H9 (cell line): ENCODE data around the gene GPC6. TPM values are rescaled to one million over a fixed set of nuclear protein-coding genes. Genes with fewer than 3 reads are reported as not detected.

Experiments used
- DNase-seq: peaks from one replicate; pipeline ENCODE4 v3.0.0-alpha.2; 2017
- H2AFZ ChIP-seq: one replicate; pipeline ENCODE4 v1.6.1; 2013; ENCODE audit warnings: mild to moderate bottlenecking, low read length, control low read depth, moderate library complexity
- H2AK5ac ChIP-seq: 2 replicates; pipeline ENCODE4 v1.6.1; 2013; ENCODE audit warnings: low read length, control low read depth, mixed read lengths; ENCODE audit not compliant: insufficient read length
- H2BK120ac ChIP-seq: one replicate; pipeline ENCODE4 v1.6.1; 2013; ENCODE audit warnings: low read depth, mild to moderate bottlenecking, low read length, control low read depth, inconsistent platforms; ENCODE audit not compliant: poor library complexity, severe bottlenecking
- H2BK12ac ChIP-seq: 2 replicates; pipeline ENCODE4 v1.6.1; 2013; ENCODE audit warnings: low read length, control low read depth, mixed read lengths, low read depth; ENCODE audit not compliant: insufficient read length
- H2BK15ac ChIP-seq: 2 replicates; pipeline ENCODE4 v1.6.1; 2013; ENCODE audit warnings: low read depth, low read length, control low read depth
- H2BK20ac ChIP-seq: one replicate; pipeline ENCODE4 v1.6.1; 2013; ENCODE audit warnings: low read depth, mild to moderate bottlenecking, low read length, control low read depth, inconsistent platforms; ENCODE audit not compliant: poor library complexity, severe bottlenecking
- H2BK5ac ChIP-seq: 2 replicates; pipeline ENCODE4 v1.6.1; 2013; ENCODE audit warnings: low read length, control low read depth, mixed read lengths; ENCODE audit not compliant: insufficient read length
- H3K14ac ChIP-seq: 2 replicates; pipeline ENCODE4 v1.6.1; 2013; ENCODE audit warnings: low read length, control low read depth; ENCODE audit not compliant: insufficient read depth
- H3K18ac ChIP-seq: 2 replicates; pipeline ENCODE4 v1.6.1; 2013; ENCODE audit warnings: low read depth, mild to moderate bottlenecking, mixed read lengths, low read length, control low read depth; ENCODE audit not compliant: insufficient read length
- H3K23ac ChIP-seq: 2 replicates; pipeline ENCODE4 v1.6.1; 2013; ENCODE audit warnings: low read length, control low read depth, mixed read lengths, low read depth; ENCODE audit not compliant: insufficient read length
- H3K23me2 ChIP-seq: 2 replicates; pipeline ENCODE4 v1.6.1; 2013; ENCODE audit warnings: low read depth, mild to moderate bottlenecking, mixed read lengths, low read length, control low read depth; ENCODE audit not compliant: insufficient read length, poor library complexity, severe bottlenecking
- H3K27ac ChIP-seq: 2 replicates; pipeline ENCODE4 v1.5.1; 2013; ENCODE audit warnings: low read length, control low read depth, mixed read lengths, low read depth; ENCODE audit not compliant: insufficient read length
- H3K27me3 ChIP-seq: 2 replicates; pipeline ENCODE4 v1.6.1; 2013; ENCODE audit warnings: low read length, control low read depth, inconsistent platforms; ENCODE audit not compliant: insufficient read depth
- H3K4ac ChIP-seq: 2 replicates; pipeline ENCODE4 v1.6.1; 2013; ENCODE audit warnings: low read depth, mild to moderate bottlenecking, control low read depth, inconsistent platforms, low read length, moderate library complexity
- H3K4me1 ChIP-seq: 2 replicates; pipeline ENCODE4 v1.6.1; 2013; ENCODE audit warnings: low read length, control low read depth, inconsistent platforms; ENCODE audit not compliant: insufficient read depth
- H3K4me2 ChIP-seq: 2 replicates; pipeline ENCODE4 v1.6.1; 2013; ENCODE audit warnings: low read length, control low read depth, mixed read lengths; ENCODE audit not compliant: insufficient read length, insufficient read depth
- H3K56ac ChIP-seq: 2 replicates; pipeline ENCODE4 v1.6.1; 2013; ENCODE audit warnings: low read depth, mild to moderate bottlenecking, mixed read lengths, low read length, control low read depth; ENCODE audit not compliant: insufficient read length
- H3K79me1 ChIP-seq: 2 replicates; pipeline ENCODE4 v1.6.1; 2013; ENCODE audit warnings: low read depth, mild to moderate bottlenecking, moderate library complexity, low read length, control low read depth, inconsistent platforms; ENCODE audit not compliant: insufficient read depth, poor library complexity, severe bottlenecking
- H3K79me2 ChIP-seq: 2 replicates; pipeline ENCODE4 v1.6.1; 2013; ENCODE audit warnings: low read length, control low read depth, inconsistent platforms; ENCODE audit not compliant: insufficient read depth
- H3K9ac ChIP-seq: 2 replicates; pipeline ENCODE4 v1.6.1; 2013; ENCODE audit warnings: low read length, control low read depth, mixed read lengths; ENCODE audit not compliant: insufficient read length; ENCODE audit errors: extremely low read depth
- H3K9me3 ChIP-seq: one replicate; pipeline ENCODE4 v1.6.1; 2013; ENCODE audit warnings: low read depth, low read length, inconsistent platforms; ENCODE audit not compliant: control insufficient read depth
- H3T11ph ChIP-seq: one replicate; pipeline ENCODE4 v1.6.1; 2013; ENCODE audit warnings: mild to moderate bottlenecking, low read length, control low read depth, inconsistent platforms
- H4K20me1 ChIP-seq: one replicate; pipeline ENCODE4 v1.6.1; 2013; ENCODE audit not compliant: control insufficient read depth, insufficient read length, insufficient read depth
- H4K5ac ChIP-seq: 2 replicates; pipeline ENCODE4 v1.6.1; 2013; ENCODE audit warnings: low read depth, mild to moderate bottlenecking, mixed read lengths, low read length, control low read depth; ENCODE audit not compliant: insufficient read length
- H4K8ac ChIP-seq: replicated peaks from 2 replicates; pipeline ENCODE4 v1.6.1; 2013; ENCODE audit warnings: low read length, control low read depth, mixed read lengths, low read depth; ENCODE audit not compliant: insufficient read length
- H4K91ac ChIP-seq: 2 replicates; pipeline ENCODE4 v1.6.1; 2013; ENCODE audit warnings: low read depth, mild to moderate bottlenecking, moderate library complexity, mixed read lengths, low read length, control low read depth; ENCODE audit not compliant: insufficient read length
- H3K27ac Mint-ChIP-seq, 3 experiments: 2 replicates in 2 of 3; 3 replicates in 1 of 3; pipeline ENCODE4 v1.8.0; 2020 to 2021; ENCODE audit warnings: mixed read lengths in 3 of 3, mild to moderate bottlenecking in 1 of 3, moderate library complexity in 1 of 3
- H3K27me3 Mint-ChIP-seq: 2 replicates; pipeline ENCODE4 v1.8.0; 2021; ENCODE audit warnings: low read depth, mild to moderate bottlenecking, moderate library complexity, mixed read lengths
- H3K36me3 Mint-ChIP-seq, 3 experiments: 2 replicates in 2 of 3; 3 replicates in 1 of 3; pipeline ENCODE4 v1.8.0; 2020 to 2021; ENCODE audit warnings: low read depth in 3 of 3, mixed read lengths in 3 of 3; ENCODE audit not compliant: insufficient read depth in 1 of 3
- H3K4me1 Mint-ChIP-seq, 2 experiments: 2 replicates each; pipeline ENCODE4 v1.8.0; 2020; ENCODE audit warnings: mixed read lengths in 2 of 2
- H3K4me3 Mint-ChIP-seq, 2 experiments: 2 replicates in 1 of 2; 3 replicates in 1 of 2; pipeline ENCODE4 v1.8.0; 2020 to 2021; ENCODE audit warnings: mild to moderate bottlenecking in 2 of 2, mixed read lengths in 2 of 2, moderate library complexity in 1 of 2
- H3K9me3 Mint-ChIP-seq, 2 experiments: 2 replicates in 1 of 2; 3 replicates in 1 of 2; pipeline ENCODE4 v1.8.0; 2020; ENCODE audit warnings: mild to moderate bottlenecking in 2 of 2, mixed read lengths in 2 of 2, moderate library complexity in 1 of 2
- CTCF ChIP-seq: fragments of 200-600 bp; sonication (generic); conservative IDR thresholded peaks from 3 replicates; pipeline ENCODE4 v1.8.0; 2021; ENCODE audit warnings: antibody characterized with exemption, mild to moderate bottlenecking
- WGBS: extraction: QIAGEN DNeasy Blood & Tissue Kit; methylation state at CpG from one replicate; pipeline ENCODE4 v1.1.7; 2013; ENCODE audit warnings: missing lambda C conversion rate, low lambda C conversion rate, mixed read lengths; ENCODE audit not compliant: insufficient read length; ENCODE audit errors: extremely low coverage; 5-methylcytosine and 5-hydroxymethylcytosine counted together
- total RNA-seq: library from RNA; stranded (reverse); gene quantifications from 2 replicates; pipeline ENCODE4 v1.2.1, GENCODE V29; 2021

GPC6 gene
- total RNA-seq, 1 experiment from 2014 or later, result 15.6 TPM

- H4K20me1 ChIP-seq, result no peaks in the 10 kb centered on the region
- no peak for DNase-seq
- no peak overlapping the region for H2BK120ac ChIP-seq
- Mint-ChIP-seq H3K9me3 (no peaks in the 10 kb centered on the region), H3K27me3 (peaks cover 12% of the 10 kb centered on the region; the same call in 1 of the 2 replicates), H3K36me3 (no peaks in the 10 kb centered on the region), H3K4me1 (peaks cover 13% of the 10 kb centered on the region in 2 experiments), H3K27ac (no peak overlapping the region; a peak in 2 of 7 replicates), H3K4me3 (no peak overlapping the region)
- no peak overlapping the region for H2BK20ac ChIP-seq
- no peak overlapping the region for H3K23ac ChIP-seq
- H3K9ac ChIP-seq, result no peak overlapping the region
- no peak overlapping the region for H3T11ph ChIP-seq
- H2BK15ac ChIP-seq, result no peak overlapping the region
- no peak overlapping the region for H3K14ac ChIP-seq
- H3K4me1 ChIP-seq, result no peaks in the 10 kb centered on the region
- H3K9me3 ChIP-seq, result no peaks in the 10 kb centered on the region
- no peak overlapping the region for H3K27ac ChIP-seq
- H3K18ac ChIP-seq, result no peak overlapping the region
- H2AFZ ChIP-seq, result no peak overlapping the region
- H2BK12ac ChIP-seq, result no peak overlapping the region
- no peak overlapping the region for H3K56ac ChIP-seq
- H4K8ac ChIP-seq, result no peak overlapping the region
- no peak overlapping the region for H4K91ac ChIP-seq
- no peak overlapping the region for H2AK5ac ChIP-seq
- no peak for TF ChIP-seq CTCF
- no peaks in the 10 kb centered on the region for H3K79me1 ChIP-seq
- H3K79me2 ChIP-seq, result no peaks in the 10 kb centered on the region
- H4K5ac ChIP-seq, result no peak overlapping the region
- H3K23me2 ChIP-seq, result no peaks in the 10 kb centered on the region
- H3K27me3 ChIP-seq, result no peaks in the 10 kb centered on the region
- WGBS, result no CpG with 5 or more reads among the region's 11 CpGs
- H3K4me2 ChIP-seq, result no peak overlapping the region
- no peak overlapping the region for H3K4ac ChIP-seq
- H2BK5ac ChIP-seq, result no peak overlapping the region
These were observed 1112.6 kb downstream of the GPC6 start for GRCh38 chr13:94339116-94339687.
